Neural crest cell (in vitro differentiated cells): ENCODE results near the gene COL4A1. TPM values are rescaled to one million over a fixed set of nuclear protein-coding genes. Genes with fewer than 3 reads are reported as not detected.

Experiments used
- DNase-seq: peaks from one replicate; pipeline ENCODE4 v3.0.0; 2021; ENCODE audit warnings: low read depth, mixed read lengths, low spot score
- H3K27ac Mint-ChIP-seq: one replicate; pipeline ENCODE4 v1.8.0; 2021; ENCODE audit warnings: mild to moderate bottlenecking, mixed read lengths; ENCODE audit not compliant: unreplicated experiment
- H3K27me3 Mint-ChIP-seq: 2 replicates; pipeline ENCODE4 v1.8.0; 2021; ENCODE audit warnings: low read depth, mild to moderate bottlenecking, mixed read lengths
- H3K36me3 Mint-ChIP-seq: 2 replicates; pipeline ENCODE4 v1.8.0; 2021; ENCODE audit warnings: low read depth, mild to moderate bottlenecking, mixed read lengths
- H3K4me1 Mint-ChIP-seq: 2 replicates; pipeline ENCODE4 v1.8.0; 2021; ENCODE audit warnings: mixed read lengths
- H3K4me3 Mint-ChIP-seq: one replicate; pipeline ENCODE4 v1.8.0; 2021; ENCODE audit warnings: mild to moderate bottlenecking, mixed read lengths
- H3K9me3 Mint-ChIP-seq: 2 replicates; pipeline ENCODE4 v1.8.0; 2021; ENCODE audit warnings: mixed read lengths
- total RNA-seq: library from RNA; stranded (reverse); gene quantifications from 2 replicates; pipeline ENCODE4 v1.2.1, GENCODE V29; 2021
- TF ChIP-seq, protein P1 (sequence below): fragments of 200-600 bp; sonication (generic); conservative IDR thresholded peaks from 2 replicates; pipeline ENCODE4 v1.5.0; 2021; ENCODE audit warnings: antibody characterized with exemption, mild to moderate bottlenecking

Gene COL4A1
- total RNA-seq, 1 donor from 2014 or later = 65.5 TPM

DNA sequence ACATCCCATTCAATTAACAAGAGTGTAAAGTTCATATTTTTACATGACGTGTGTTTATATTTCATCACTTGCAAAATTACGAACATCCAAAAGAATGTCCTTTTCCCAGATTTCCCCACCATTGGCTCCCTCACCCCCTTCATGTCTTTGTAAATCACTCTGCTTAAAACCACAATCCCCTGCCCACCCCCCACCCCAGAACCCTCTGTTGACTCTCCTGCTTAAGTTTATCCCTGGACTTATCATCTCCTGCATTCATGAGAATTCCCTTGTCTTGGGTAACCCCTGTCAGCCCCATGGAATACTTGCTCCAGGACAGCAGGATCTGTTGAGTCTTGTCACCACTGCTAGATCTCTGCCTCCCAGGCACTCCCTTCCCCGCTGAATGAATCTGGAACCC lies 109.9 kb downstream of the COL4A1 start:
- Mint-ChIP-seq H3K36me3 (peaks cover 8% of the 10 kb centered on the region), H3K27me3 (no peaks in the 10 kb centered on the region), H3K4me1 (peaks cover 4% of the 10 kb centered on the region), H3K9me3 (no peaks in the 10 kb centered on the region), H3K4me3 (no peak overlapping the region), H3K27ac (no peak overlapping the region)
- TF ChIP-seq, protein P1, sequence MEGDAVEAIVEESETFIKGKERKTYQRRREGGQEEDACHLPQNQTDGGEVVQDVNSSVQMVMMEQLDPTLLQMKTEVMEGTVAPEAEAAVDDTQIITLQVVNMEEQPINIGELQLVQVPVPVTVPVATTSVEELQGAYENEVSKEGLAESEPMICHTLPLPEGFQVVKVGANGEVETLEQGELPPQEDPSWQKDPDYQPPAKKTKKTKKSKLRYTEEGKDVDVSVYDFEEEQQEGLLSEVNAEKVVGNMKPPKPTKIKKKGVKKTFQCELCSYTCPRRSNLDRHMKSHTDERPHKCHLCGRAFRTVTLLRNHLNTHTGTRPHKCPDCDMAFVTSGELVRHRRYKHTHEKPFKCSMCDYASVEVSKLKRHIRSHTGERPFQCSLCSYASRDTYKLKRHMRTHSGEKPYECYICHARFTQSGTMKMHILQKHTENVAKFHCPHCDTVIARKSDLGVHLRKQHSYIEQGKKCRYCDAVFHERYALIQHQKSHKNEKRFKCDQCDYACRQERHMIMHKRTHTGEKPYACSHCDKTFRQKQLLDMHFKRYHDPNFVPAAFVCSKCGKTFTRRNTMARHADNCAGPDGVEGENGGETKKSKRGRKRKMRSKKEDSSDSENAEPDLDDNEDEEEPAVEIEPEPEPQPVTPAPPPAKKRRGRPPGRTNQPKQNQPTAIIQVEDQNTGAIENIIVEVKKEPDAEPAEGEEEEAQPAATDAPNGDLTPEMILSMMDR = no peak
- DNase-seq = no peak

DNA sequence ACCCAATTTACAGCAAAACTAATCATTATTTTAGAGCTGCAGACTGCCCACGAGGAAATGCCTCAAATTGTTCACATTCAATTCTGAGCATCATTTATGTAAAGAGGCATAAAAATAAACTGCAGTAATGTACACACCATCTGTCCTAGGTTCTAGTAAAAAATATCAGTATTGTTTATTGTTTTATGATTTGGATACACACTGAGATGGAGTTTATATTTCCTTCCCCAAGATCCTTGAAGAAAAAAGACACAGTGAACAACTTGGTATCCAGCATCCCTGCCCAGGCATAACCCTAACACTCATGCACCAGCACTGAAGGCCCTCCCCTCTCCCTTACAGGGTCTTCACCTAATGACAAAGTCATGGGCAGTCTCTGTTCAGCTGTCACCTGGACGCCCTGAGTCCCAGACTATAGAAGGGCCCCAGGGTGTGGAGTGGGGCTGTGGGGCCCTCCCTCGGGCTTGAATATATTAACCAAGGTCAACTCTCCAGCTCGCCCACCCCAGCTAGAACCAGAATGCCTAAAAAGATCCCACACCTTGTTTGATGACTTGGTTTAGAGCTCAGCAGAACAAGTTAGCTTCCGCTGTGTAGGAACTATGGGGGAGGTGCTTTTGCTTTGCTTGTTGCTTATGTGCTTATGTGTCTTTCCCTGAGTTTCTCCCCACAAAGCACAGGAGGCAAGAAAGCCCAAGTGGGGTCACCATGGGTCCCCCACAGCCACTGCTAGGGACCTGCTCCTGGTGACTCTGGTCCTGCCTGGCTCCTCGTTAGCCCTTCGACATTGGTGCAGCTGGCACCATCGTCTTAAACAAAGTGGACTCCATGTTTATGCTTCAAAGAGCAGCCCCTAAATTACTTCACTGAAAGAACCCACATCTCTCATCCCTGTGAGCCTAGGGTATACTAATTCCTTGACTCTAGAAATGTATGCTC lies 111.1 kb downstream of the COL4A1 start:
- H3K36me3 Mint-ChIP-seq = peaks cover 8% of the 10 kb centered on the region
- no peak for DNase-seq
- TF ChIP-seq, protein P1 = no peak
- H3K27me3 Mint-ChIP-seq = no peaks in the 10 kb centered on the region
- H3K4me1 Mint-ChIP-seq = peaks cover 4% of the 10 kb centered on the region
- H3K4me3 Mint-ChIP-seq = no peak overlapping the region
- H3K9me3 Mint-ChIP-seq = no peaks in the 10 kb centered on the region
- H3K27ac Mint-ChIP-seq = no peak overlapping the region

DNA sequence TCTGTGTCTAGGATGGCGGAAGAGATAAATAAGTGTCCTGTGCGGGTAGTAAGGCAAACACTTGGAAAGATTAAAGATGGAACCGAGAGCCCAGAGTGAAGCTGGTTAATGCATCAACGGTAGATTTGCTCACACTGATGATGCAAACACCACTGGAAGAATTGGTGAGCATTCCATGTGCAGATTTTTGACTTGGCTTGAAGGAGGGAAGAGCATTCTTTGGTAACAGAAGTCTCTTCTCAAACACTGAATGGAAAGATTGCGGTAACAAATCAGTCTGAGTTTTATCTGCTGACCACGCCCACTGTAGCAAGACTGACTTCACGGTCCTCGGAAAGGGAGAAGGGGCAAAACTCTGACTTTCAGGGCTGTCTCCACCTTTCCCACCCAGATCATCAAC lies 112.5 kb downstream of the COL4A1 start:
- Mint-ChIP-seq H3K27me3 (no peaks in the 10 kb centered on the region), H3K27ac (no peak overlapping the region), H3K4me3 (no peak overlapping the region), H3K4me1 (no peaks in the 10 kb centered on the region), H3K36me3 (peaks cover 6% of the 10 kb centered on the region), H3K9me3 (no peaks in the 10 kb centered on the region)
- no peak for DNase-seq
- TF ChIP-seq, protein P1 = no peak

DNA sequence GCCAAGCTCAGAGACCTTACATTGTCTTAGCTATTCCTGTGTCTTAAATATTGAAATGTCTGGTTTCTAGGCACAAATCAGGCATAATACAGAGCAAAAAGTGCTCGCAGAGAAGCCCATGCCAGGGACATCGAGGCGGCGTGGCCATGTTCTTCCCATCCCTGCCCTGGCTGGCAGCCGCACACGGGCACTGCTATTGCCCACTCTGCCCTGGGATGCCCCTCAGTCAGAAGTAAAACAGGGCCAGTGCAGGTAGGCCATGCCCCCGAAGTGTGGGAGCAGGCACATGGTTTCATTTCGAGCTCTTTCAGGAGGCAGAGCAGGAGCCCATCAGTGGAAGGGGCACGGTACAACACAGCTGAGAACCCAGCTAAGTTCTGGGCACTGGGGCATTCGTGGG lies 113.5 kb downstream of the COL4A1 start:
- no peaks in the 10 kb centered on the region for H3K9me3 Mint-ChIP-seq
- TF ChIP-seq, protein P1 = no peak
- no peaks in the 10 kb centered on the region for H3K27me3 Mint-ChIP-seq
- no peak overlapping the region for H3K4me3 Mint-ChIP-seq
- DNase-seq = no peak
- H3K27ac Mint-ChIP-seq = no peak overlapping the region
- no peaks in the 10 kb centered on the region for H3K4me1 Mint-ChIP-seq
- peaks cover 6% of the 10 kb centered on the region for H3K36me3 Mint-ChIP-seq

DNA sequence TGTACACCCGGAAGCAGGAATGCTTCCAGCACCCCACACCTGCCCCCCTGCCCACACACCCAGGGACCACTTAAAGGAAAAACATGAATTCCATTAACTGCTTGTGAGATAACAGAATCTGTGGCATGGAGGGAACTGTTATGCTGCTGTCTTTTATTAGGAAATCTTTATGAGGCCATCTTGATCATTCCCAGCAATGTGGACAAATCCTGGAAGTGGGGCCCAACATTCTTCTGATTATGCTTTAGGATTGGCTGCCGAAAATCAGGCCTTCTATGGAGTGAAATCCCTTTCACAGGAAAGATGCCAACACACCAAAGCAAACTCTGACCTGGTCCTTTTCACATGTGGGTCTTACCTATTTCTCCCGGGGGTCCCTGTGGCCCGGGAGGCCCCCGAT lies 114.5 kb downstream of the COL4A1 start:
- H3K27ac Mint-ChIP-seq = no peak overlapping the region
- peaks cover 9% of the 10 kb centered on the region for H3K4me1 Mint-ChIP-seq
- H3K9me3 Mint-ChIP-seq = no peaks in the 10 kb centered on the region
- TF ChIP-seq, protein P1 = no peak
- H3K27me3 Mint-ChIP-seq = no peaks in the 10 kb centered on the region
- peaks cover 10% of the 10 kb centered on the region for H3K36me3 Mint-ChIP-seq
- H3K4me3 Mint-ChIP-seq = no peak overlapping the region
- no peak for DNase-seq
